DMS79 (cell line): ENCODE data around the gene ASF1B.

Source experiments
- DNase-seq: peaks from one replicate; lab custom pipeline; 2025; lab: John Stamatoyannopoulos, UW

ASF1B gene

DNA sequence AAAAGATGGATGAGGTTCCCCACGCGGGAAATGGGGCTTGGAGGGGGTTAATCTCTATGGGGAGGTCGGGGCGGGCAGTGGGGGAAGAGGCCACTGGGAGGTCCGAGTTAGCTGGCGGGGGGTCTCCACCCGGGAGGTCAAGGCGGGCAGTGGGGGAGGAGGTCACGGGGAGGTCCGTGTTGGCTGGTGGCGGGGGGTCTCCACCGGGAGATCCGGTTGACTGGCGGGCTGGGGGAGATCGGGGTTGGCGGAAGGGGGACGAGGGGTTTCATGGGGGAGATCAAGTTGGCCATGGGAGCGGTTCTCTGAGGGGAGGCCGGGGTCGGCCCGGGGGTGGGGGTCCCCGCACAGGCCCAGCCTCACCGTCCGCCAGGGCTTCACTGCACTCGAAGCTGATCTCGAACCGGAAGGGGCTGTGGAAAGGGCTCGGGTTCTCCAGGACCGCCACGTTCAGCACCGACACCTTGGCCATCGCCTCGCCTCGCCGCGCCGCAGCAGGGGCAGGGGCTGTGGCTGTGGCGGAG, 342 bp downstream of the ASF1B start:
- no peak for DNase-seq

DNA sequence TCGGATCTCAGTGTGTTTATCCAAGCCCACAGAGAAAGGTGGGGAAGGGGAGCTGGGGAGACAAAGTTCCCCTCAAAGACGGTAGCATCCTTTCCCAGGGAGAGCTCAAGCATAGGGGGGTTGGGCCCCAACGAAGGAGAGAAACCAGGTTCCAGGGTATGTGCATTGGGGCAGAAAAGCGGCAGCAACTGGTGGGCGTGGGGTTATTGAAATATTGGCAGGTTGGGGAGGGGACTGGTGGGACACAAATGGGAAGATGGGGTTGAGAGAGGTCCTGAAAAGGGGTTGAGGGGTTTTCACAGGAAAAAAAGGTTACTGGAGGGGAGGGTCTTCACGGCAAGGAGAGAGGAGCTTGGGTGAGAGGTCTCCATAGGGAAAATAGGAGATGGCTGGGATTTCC, 1.0 kb downstream of the ASF1B start:
- DNase-seq: no peak

DNA sequence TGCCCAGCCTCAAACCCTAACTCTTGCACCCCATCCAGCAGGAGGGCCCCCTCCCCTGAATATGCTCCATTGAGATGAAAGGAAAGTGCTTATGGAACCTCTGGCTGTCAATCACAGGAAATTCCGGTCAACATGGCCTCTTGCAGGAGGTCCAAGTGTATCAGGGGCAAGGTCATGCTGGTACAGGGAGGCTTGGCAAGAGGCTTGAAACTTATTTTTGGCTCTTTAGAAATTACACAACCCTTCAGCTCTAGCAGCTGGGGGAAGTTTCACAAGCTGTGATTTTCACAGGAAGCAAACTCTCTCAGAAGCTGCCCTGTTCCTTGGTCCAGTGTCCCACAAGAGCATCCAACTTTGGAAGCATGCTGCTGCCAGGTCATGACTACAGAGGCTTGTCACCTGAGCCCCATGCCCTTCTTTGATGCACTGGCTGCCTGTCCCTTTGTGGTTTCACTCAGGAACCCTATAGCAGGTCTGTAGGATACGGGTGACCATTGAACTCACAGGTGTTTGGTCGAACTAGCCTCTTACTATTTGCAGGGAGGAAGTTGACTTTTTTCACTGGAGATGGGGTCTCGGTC, 8.4 kb downstream of the ASF1B start:
- DNase-seq: no peak

DNA sequence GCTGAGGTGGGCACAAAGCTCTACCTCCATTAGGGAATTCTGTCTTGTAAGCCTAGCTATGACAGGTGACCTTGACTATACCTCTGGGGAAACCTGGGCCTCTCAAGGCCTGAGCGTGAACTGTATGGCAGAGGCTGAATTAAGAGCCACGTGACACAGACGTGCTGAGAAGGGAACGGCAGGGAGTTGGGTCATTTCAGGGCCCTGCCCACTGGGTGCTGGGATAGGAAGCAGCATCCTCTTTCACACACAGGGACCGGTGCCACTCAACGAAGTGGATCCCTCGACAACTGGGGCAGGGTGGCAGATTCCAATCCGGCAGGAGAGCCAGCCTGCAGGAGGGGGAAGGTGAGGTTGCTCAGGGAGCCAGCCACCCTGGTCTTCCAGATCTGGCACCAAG, 9.2 kb downstream of the ASF1B start:
- no peak for DNase-seq

DNA sequence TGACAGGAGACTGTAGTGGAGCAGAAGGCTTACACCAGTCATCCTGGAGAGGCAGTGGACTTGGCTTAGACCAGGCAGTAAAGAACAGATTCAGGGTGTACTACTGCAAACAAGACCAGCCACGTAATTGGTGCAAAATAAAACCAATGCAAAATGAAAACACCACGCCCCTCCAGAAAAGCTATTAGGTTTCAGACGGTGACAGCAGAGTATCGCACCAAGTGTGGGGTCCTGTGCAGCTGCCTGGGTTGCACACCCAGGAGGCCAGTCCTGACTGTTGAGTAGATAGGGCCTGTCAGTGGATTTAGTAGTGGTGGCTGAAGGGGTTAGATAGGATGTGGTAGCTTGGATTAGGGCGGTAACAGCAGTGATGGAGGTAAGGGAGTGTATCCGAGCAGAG, 13.5 kb downstream of the ASF1B start:
- no peak for DNase-seq

DNA sequence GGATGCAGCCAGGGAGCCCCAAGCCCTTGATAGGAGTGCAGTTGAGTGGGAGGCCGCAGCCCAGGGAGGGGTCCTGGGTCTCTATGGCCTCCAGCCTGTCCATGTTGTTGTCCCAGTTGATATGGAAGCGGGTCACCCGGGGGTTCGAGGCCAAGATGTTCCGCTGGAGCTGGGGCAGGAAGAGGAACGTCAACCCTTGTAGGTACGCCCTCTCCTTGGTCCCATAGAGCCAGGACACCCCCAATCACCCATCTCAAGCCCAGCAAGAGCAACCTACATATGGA, 15.9 kb downstream of the ASF1B start:
- DNase-seq: no peak

DNA sequence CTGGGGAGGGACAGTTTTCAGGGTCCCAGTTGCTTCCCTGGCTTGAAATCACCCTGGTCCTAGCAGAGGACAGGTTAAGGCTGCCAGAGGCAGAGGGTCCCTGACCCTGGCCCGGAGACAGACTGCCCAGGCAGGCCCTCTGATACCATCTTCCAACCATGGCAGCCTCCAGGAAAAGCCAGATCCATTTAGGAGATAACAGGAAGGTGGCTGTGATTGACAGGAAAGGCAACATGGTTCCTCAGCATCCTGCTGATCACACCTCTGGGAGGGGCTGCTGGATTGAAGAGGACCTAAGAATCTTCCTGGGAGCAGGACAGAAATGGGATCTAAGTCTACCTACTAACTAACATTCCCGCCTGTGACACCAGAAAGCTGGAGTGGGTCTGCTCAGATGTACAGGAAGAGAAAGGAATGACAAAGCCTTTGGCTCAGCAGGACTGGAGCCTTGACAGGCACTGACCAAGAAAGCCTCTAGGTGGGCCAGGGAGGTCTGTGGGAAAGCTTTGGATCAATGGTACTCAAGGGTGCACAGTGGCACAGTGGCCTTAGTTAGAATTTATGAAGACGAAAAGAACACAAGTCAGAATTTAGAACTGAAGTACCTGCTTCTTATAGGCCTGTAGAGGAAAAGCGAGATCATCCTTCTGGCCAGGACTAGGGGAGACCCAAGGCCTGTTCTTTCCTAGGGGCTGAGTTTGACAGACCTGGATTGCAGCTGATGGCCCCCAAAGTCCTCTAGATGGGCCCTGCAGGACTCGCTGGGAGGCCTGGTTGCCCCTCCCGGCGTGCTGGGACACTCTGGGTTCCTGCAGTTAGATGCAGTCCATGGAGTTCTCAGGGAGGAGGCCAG, 16.5 kb downstream of the ASF1B start:
- DNase-seq: no peak

DNA sequence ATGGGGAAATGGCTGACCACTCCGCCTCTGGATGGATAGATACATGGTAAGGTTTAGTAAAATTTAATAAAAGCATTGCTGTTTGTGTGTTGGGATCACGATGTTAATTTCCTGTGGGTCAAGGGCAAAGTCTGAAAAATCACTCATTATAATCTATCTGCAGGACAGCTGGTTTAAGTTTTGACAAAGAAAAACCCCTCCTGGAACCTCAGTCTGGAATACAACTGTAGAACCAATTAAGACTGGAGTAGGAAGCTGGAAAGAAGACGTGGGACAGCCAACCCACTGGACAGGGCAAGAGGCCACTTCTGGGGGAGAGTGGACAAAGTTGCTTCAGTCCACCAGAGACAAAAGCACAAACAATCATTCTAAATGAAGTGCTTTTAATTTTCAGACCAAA, 17.2 kb downstream of the ASF1B start:
- no peak for DNase-seq

DNA sequence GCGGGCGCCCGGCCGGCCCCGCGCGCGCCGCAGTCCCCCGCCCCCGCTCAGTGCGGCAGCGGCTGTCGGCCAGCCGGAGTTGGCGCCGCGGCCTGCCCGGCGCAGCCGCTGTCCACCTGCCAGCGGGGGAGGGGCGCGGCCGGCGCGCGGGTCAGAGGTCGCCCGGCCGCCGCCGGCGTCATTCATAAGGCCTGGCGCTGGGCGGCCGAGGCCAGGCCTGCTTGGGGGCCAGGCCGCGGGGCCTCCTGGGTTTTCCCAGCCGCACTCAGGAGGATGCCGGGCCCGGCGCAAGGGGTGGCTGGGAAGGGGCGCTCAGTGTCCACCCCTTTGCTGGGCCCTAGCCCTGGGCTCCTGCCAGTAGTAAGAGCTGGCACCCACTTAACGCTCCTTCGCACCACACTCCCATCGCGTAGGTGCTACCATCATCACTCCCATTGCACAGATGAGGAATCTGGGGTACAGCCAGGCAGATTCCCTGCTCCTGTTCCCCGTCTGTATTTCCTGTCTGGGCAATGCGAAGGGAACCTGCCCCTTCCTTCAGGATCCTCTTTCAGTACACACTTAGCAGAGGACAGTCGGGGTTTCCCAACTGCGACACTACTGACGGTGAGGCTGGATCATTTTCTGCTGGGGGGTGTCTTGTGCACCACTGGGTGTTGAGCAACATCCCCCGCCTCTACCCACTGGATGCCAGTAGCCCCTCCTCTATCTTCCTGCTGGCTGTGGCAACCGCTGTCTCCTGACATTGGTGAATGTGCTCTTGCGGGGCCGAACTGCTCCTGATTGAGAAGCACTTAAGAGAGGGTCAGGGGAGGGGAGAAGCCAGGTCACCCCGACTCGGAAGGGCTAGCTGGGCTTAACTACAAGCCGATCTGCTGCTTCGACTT, 18.0 kb downstream of the ASF1B start:
- DNase-seq: no peak

DNA sequence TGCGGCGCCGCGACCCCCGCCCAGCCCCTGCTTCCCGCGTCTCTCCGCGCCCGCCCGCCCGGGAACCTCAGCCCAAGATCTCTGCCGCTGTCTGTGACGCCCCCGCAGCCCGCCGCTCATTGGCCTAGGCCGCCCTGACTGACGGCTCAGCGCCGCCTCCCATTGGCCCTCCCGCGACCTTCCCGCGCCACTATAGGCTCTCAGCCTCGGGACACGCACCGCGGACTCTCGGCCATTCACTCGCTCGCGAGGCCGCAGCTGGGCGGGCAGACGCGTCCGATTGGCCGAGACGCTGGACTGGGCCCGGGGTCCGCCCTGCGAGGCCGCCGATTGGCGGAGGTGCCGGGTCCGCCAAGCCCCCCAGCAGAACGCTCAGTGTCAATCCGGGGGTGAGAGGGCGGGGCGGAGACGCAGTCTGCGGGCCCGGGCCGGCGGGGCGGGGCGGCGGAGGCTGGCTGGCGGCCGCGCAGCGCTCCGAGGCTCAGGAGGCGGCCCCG, 18.7 kb downstream of the ASF1B start, which contains the start of gene PRKACA:
Gene PRKACA, minus strand, starts transcription at position 95 of the 497 bp plus-strand sequence. CDS start 215 bp downstream, outside the sequence.
- DNase-seq: peak; percentile 95

DNA sequence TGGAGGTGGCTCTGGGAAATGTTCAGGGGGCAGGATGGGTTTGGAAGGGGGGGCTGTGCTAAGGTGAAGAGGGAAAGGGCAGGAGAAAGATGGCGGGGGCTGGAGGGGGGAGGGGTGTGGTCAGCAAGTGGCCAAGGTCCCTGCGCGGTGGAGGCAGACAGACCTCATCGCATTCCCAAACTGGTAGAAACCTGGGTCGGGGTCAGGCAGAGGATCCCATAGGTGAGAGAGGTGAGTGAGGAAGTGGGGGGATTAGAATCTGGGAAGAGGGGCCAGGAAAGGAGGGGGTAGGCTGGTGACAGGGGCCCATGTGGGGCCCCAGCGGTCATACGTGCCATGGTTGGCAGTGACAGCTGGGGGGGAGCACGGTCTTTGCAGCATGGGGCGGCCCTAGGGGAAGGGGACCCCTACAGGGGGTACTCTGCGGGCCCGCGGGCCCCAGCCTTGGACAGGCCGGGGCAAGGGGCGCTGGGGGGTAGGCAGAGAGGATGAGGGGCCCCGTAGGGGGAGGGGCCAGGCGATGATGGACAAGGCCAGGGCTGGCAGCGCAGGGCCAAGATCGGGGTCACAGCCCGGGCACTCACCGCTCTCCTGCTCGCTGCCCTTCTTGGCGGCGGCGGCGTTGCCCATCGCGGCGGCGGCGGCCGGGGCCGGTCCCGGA, 19.3 kb downstream of the ASF1B start:
- no peak for DNase-seq

DNA sequence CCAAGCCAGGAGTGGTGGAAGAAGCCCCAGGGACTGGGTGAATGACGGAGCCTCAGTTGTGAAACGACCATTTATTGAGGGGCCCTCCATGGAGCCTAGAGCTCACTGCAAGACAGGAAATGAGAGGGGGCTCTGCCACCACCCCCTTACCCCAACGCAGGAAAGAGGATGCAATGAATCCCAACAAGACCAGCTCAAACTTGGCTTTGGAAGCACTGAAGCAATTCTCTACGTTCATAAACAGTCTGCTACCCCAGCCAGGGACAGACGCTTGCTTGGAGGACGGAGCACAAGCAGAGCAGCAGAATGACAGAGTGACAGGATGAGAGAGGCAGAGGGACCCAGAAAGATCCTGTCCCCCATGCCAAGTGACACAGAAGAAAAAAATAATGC, 19.9 kb downstream of the ASF1B start:
- no peak for DNase-seq

DNA sequence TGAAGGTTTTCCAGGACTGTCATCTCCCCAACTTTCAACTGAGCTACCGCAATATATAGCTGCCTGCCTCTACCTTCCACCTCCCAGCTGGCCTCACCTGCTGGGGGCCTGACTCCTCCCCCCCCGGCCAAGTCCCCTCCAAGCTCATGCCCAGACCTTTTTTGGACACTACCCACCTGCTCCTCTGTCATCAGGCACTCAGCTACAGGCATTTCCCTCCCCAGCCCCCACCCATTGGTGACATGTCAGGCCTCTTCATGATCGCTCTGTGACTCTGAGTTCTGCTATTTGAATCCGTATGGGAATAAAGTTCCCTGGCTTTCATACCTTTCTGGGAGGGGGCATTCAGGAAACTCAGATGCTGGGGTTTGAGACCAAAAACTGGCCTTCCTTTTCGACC, 20.6 kb downstream of the ASF1B start:
- no peak for DNase-seq

DNA sequence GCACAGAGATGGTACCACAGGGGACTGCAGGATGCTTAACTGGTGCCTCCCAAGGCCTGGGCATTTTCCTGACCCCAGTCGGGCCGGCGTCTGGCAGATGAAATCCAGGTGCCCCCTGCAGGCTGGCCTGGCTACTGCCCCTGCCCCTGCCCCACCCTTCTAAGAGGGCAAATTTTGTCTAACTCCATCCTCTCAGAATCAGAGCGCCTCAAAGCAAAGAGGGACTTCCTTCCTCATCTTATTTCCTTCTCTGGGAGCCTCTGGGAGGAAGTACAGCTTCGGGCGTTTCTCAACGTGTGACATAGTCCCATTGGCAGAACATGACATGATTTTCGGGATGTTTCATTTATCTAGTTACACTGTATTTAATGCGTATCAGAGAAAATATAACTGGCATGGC, 21.5 kb downstream of the ASF1B start:
- no peak for DNase-seq

DNA sequence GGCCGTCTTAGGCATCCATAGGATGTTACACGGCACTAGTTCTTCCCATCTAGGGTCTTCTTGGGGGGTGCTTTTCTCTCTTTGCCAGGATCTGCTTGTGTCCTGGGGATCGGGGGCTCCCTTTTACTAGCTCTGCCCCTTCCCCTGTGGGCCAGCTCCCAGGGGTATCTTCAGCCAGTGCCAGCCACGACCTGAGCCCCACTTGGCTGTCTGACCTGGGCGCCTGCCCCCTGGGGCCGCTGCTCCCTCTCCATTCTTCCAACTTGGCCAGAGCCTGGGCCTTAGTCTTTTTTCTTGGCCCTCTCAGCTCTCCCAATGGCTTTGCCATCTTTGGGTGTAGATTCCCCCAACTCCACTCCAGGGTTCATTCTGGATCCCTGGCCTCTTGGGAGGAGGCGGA, 21.9 kb downstream of the ASF1B start:
- no peak for DNase-seq

DNA sequence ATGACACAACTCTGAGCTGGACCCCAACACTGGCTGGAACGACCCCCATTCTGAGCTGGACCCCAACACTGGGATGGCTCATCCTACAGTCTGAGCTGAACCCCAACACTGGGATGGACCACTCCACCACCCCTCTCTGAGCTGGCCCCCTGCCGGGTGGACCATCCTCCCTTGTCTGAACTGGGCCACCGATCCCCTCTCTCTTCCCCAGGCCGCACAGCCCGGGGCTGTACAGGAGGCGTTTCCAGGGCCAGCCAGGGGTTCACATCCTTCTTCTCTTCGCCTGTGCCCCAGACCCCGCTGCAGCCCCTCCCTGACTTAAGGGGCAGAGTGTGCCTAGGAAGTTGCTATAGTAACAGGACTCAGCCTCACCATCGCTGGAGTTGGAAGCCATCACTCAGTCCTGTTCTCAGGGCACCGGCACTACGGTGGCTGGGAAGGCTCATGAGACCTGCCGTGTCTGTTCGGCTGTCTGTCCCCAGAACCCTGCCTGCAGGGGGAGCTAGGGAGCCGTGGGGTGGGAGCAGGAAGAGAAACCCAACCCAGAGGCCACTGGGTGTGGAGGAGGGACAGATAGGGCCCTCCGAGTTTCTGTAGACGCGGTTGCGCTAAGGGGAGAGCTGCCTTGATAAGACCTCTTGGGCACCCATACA, 22.5 kb downstream of the ASF1B start:
- no peak for DNase-seq

DNA sequence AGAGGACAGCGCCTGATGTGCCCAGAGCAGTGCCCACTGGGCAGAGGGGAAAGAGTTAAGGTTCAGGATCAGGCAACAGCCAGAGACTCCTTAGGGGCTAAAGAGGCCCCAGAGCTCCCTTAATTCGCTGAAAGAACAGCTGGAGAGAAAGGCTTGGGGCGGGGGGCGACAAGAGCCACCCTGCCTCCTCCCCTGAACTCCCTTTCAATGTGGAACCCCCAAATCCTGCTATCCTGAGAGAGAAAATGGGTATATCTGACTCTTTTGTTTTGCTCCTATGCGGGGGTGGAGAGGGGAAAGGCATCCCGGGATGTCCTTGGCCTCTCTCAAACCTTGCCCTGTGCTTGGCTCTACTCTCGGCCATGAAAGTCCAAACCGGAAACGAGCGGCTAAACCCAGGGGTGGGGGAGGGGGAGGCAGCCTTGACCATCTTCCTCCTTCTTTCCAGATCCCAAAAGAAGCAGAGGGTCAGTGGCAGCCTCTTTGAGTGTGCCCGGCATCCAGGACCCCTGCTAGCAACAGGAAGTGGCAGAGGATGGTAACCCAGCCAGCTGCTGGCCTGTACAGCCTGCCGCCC, 23.5 kb downstream of the ASF1B start:
- DNase-seq: no peak

DNA sequence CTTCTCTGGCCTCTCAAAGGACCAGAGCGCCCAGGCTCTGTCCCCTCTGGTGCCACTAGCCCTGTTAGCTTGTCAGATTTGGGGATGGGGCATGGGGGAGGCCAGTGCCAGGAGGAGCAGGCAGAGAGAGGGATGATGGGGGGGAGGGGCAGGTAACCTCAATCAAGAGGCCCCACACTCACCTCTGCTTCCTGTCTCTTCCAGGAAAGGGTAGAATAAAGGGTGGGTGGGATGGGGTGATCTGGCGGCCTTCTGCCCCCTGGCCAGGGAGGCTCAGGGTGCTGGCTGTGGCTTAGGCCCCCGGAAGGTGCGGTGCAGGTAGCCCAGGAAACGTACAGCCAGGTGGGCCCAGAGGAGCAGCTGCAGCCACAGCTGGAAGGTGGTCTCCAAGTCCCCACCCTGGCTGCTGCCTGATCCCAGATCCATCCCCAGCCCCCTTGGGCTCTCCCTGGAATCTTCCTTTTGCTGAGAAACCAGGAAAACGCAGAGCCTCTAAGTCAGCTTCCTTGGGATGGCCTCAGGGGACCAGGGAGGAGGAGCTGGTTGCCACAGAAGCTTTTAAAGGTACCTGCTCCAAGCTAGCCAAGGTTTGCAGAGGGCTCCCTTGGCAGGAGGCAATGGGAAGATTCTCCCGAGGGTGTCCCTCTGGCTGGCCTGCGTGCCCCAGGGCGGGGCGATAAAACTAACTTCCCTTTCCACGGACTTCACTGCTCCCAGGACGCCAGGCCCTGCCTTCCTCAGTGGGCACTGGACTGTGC, 24.2 kb downstream of the ASF1B start:
- no peak for DNase-seq

DNA sequence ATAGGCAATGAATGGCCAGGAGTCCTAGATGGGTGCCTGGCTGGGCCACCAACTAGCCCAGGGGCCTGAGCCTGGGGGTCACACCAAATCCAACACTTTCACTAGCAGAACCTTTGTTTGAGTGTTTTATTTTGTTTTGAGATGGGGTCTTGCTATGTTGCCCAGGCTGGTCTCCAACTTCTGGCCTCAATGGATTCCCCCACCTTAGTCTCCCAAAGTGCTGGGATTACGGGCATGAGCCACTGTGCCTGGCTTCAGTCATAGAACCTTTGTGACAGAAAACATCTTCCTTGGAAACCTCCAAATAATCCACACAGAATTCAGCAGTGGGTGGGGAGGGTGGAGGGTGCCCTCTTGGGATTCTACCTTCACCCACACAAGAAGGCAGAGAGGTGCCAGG, 24.9 kb downstream of the ASF1B start:
- DNase-seq: no peak

DNA sequence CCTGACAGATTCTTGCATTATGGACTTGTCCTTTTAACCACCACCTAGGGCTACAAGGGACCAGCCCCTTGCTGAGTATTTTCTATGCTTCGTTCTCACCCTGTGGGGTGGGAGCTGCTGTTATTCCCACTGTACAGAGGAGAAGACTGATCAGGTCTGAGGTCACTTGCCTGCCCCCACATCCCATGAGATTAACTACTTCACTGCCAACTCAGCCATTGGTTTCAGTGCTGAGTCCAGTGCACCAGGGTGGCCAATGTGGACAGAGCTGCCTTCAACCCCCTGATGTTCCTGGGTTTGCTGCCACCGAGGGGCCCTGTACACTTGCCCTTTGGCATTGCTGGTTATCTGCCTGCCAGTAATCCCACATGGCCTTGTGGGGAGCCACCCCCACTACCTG, 25.7 kb downstream of the ASF1B start:
- DNase-seq: no peak
